Keratinocyte (primary cell): ENCODE data around the gene GLIS2. TPM values are rescaled to one million over a fixed set of nuclear protein-coding genes. Genes with fewer than 3 reads are reported as not detected.
"Not testable (repeated sequence)": the region's sequence is repeated elsewhere in the genome, so short reads cannot be mapped to it uniquely, and the experiment has no call there.

Experiments
- DNase-seq: peaks from one replicate; pipeline ENCODE4 v3.0.0-alpha.2; 2011; ENCODE audit warnings: low read depth, missing footprints, low spot score
- FAIRE-seq: peaks from 2 replicates; lab custom pipeline; 2011; peaks lifted over from hg19 to GRCh38; lab: Jason Lieb, UNC
- H2AFZ ChIP-seq: 2 replicates; pipeline ENCODE4 v1.6.0; 2012; ENCODE audit warnings: low read length, control low read depth, inconsistent platforms; ENCODE audit not compliant: control insufficient read depth
- H3K27ac ChIP-seq: 2 replicates; pipeline ENCODE4 v1.5.1; 2011; ENCODE audit warnings: low read length; ENCODE audit not compliant: control insufficient read depth, insufficient read depth
- H3K27me3 ChIP-seq: 3 replicates; pipeline ENCODE4 v1.6.0; 2011; ENCODE audit warnings: low read length; ENCODE audit not compliant: control insufficient read depth, insufficient read depth; ENCODE audit errors: extremely low read depth
- H3K36me3 ChIP-seq, 2 experiments: 2 replicates in 1 of 2; 3 replicates in 1 of 2; pipeline ENCODE4 v1.5.1; 2011; ENCODE audit warnings: low read length in 2 of 2, mild to moderate bottlenecking in 1 of 2; ENCODE audit not compliant: control insufficient read depth in 2 of 2, insufficient read depth in 2 of 2; ENCODE audit errors: extremely low read depth in 1 of 2
- H3K4me1 ChIP-seq: 3 replicates; pipeline ENCODE4 v1.5.1; 2011; ENCODE audit warnings: low read length; ENCODE audit not compliant: control insufficient read depth, insufficient read depth; ENCODE audit errors: extremely low read depth
- H3K4me2 ChIP-seq: 3 replicates; pipeline ENCODE4 v1.6.0; 2011; ENCODE audit warnings: low read depth, low read length; ENCODE audit not compliant: control insufficient read depth, insufficient read depth; ENCODE audit errors: extremely low read depth
- H3K4me3 ChIP-seq, 3 experiments: fragments of 200-600 bp in 1 of 3; sonication (generic) in 1 of 3; 2 replicates in 2 of 3; 3 replicates in 1 of 3; pipeline ENCODE4 v1.5.1; 2011 to 2016; ENCODE audit warnings: low read length in 3 of 3, mild to moderate bottlenecking in 3 of 3, control low read depth in 2 of 3, inconsistent platforms in 1 of 3, low read depth in 1 of 3, mixed read lengths in 1 of 3, mixed run types in 1 of 3, moderate library complexity in 1 of 3; ENCODE audit not compliant: control insufficient read depth in 2 of 3, insufficient read depth in 2 of 3; ENCODE audit errors: extremely low read depth in 1 of 3
- H3K79me2 ChIP-seq: 2 replicates; pipeline ENCODE4 v1.6.0; 2012; ENCODE audit warnings: low read length; ENCODE audit not compliant: control insufficient read depth, insufficient read depth
- H3K9ac ChIP-seq: 3 replicates; pipeline ENCODE4 v1.6.0; 2011; ENCODE audit warnings: low read length; ENCODE audit not compliant: control insufficient read depth, insufficient read depth; ENCODE audit errors: extremely low read depth
- H3K9me1 ChIP-seq: 3 replicates; pipeline ENCODE4 v1.6.0; 2011; ENCODE audit warnings: low read length; ENCODE audit not compliant: control insufficient read depth, insufficient read depth; ENCODE audit errors: extremely low read depth
- H3K9me3 ChIP-seq: 2 replicates; pipeline ENCODE4 v1.5.1; 2012; ENCODE audit warnings: low read depth, low read length; ENCODE audit not compliant: control insufficient read depth
- H4K20me1 ChIP-seq: 3 replicates; pipeline ENCODE4 v1.6.0; 2011; ENCODE audit warnings: low read length; ENCODE audit not compliant: control insufficient read depth, insufficient read depth; ENCODE audit errors: extremely low read depth
- EZH2 ChIP-seq: IDR thresholded peaks from one replicate; pipeline ENCODE4 v1.6.1; 2012; ENCODE audit warnings: inconsistent platforms, mild to moderate bottlenecking, low read length, moderate library complexity
- dilution Hi-C: fragments of 300-500 bp; cut with MboI; formaldehyde crosslinking; loops from one replicate; pipeline ENCODE4 v1.7.0; 2020; ENCODE audit warnings: low sequenced_read_pairs; ENCODE audit not compliant: extremely low pct_ligation_motif_present
- polyA plus RNA-seq, 5 experiments: library from polyadenylated mRNA; depleted of rRNA in 3 of 5; stranded (reverse) in 3 of 5; stranded (forward) in 1 of 5; unstranded in 1 of 5; fragments of >200 nt; gene quantifications; 1 replicate in 1 of 5; 2 replicates in 3 of 5; 3 replicates in 1 of 5; pipeline versions ENCODE4 v1.2.1 to v1.2.3, GENCODE V29; 2011 to 2012; ENCODE audit warnings: missing spikeins in 2 of 5, low read depth in 1 of 5, low replicate concordance in 1 of 5
- TF ChIP-seq, protein P1 (sequence below), 3 experiments: IDR thresholded peaks in 1 of 3; conservative IDR thresholded peaks in 1 of 3; optimal IDR thresholded peaks in 1 of 3; 2 replicates in 2 of 3; 3 replicates in 1 of 3; pipeline versions ENCODE3 to v1.5.1; 2011; ENCODE audit warnings: low read length in 3 of 3, mild to moderate bottlenecking in 3 of 3, moderate library complexity in 2 of 3, control low read depth in 1 of 3, inconsistent platforms in 1 of 3; ENCODE audit not compliant: insufficient read depth in 2 of 3; ENCODE audit errors: extremely low read depth in 1 of 3

Gene GLIS2
- polyA plus RNA-seq, 1 donor (not counting 4 experiments of a cell fraction or from before 2014, with no cell fraction given), result 0.63 TPM

GRCh38 chr16:4332623-4333307, 16.9 kb downstream of the GLIS2 start:
- dilution Hi-C loops, result no loop called here
- DNase-seq, result no peak
- FAIRE-seq, result no peak
- Histone ChIP-seq H3K9me1 (no peaks in the 10 kb centered on the region), H3K9me3 (no peaks in the 10 kb centered on the region), H3K9ac (no peak overlapping the region), H4K20me1 (peaks cover 3% of the 10 kb centered on the region), H3K4me2 (no peak overlapping the region), H3K27ac (no peak overlapping the region), H3K36me3 (peaks cover 4 to 7% of the 10 kb centered on the region in 2 experiments), H2AFZ (no peak overlapping the region), H3K79me2 (peaks cover 17% of the 10 kb centered on the region), H3K4me3 (no peak overlapping the region), H3K4me1 (peaks cover 5% of the 10 kb centered on the region), H3K27me3 (no peaks in the 10 kb centered on the region)
- no peak for TF ChIP-seq EZH2
- TF ChIP-seq, protein P1, sequence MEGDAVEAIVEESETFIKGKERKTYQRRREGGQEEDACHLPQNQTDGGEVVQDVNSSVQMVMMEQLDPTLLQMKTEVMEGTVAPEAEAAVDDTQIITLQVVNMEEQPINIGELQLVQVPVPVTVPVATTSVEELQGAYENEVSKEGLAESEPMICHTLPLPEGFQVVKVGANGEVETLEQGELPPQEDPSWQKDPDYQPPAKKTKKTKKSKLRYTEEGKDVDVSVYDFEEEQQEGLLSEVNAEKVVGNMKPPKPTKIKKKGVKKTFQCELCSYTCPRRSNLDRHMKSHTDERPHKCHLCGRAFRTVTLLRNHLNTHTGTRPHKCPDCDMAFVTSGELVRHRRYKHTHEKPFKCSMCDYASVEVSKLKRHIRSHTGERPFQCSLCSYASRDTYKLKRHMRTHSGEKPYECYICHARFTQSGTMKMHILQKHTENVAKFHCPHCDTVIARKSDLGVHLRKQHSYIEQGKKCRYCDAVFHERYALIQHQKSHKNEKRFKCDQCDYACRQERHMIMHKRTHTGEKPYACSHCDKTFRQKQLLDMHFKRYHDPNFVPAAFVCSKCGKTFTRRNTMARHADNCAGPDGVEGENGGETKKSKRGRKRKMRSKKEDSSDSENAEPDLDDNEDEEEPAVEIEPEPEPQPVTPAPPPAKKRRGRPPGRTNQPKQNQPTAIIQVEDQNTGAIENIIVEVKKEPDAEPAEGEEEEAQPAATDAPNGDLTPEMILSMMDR (optimal IDR thresholded peaks at IDR 0.05 in 1 of 3, IDR thresholded peaks at IDR 0.05 in 1 of 3, conservative IDR thresholded peaks at IDR 0.05 in 1 of 3; ENCODE audit: extremely low read depth in 1 of 3, insufficient read depth in 2 of 3, low read length in 3 of 3), result no peak

GRCh38 chr16:4333308-4333638, 17.4 kb downstream of the GLIS2 start:
- peaks cover 4 to 7% of the 10 kb centered on the region in 2 experiments for H3K36me3 ChIP-seq
- dilution Hi-C loops, result no loop called here
- H3K9me1 ChIP-seq, result no peaks in the 10 kb centered on the region
- no peak for DNase-seq
- no peak overlapping the region for H3K4me2 ChIP-seq
- FAIRE-seq, result no peak
- TF ChIP-seq, protein P1 (optimal IDR thresholded peaks at IDR 0.05 in 1 of 3, IDR thresholded peaks at IDR 0.05 in 1 of 3, conservative IDR thresholded peaks at IDR 0.05 in 1 of 3; ENCODE audit: extremely low read depth in 1 of 3, insufficient read depth in 2 of 3, low read length in 3 of 3), result no peak
- no peak for TF ChIP-seq EZH2
- H3K79me2 ChIP-seq, result peaks cover 17% of the 10 kb centered on the region
- H3K27me3 ChIP-seq, result no peaks in the 10 kb centered on the region
- H3K4me1 ChIP-seq, result peaks cover 2% of the 10 kb centered on the region
- H3K4me3 ChIP-seq, result no peak overlapping the region
- H3K9ac ChIP-seq, result no peak overlapping the region
- no peaks in the 10 kb centered on the region for H3K9me3 ChIP-seq
- H2AFZ ChIP-seq, result no peak overlapping the region
- no peak overlapping the region for H3K27ac ChIP-seq
- peaks cover 3% of the 10 kb centered on the region for H4K20me1 ChIP-seq

DNA sequence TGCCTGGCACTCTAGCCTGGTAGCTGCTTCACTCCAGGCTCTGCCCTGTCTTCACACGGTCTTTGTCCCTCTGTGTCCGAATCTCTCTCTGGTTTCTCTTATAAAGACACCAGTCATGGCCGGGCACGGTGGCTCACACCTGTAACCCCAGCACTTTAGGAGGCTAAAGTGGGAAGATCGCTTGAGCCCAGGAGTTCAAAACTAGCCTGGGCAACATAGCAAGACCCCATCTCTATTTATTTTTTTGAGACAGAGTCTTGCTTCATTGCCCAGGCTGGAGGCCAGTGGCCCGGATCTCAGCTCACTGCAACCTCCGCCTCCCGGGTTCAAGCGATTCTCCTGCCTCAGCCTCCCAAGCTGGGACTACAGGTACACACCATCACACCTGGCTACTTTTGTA, 17.8 kb downstream of the GLIS2 start:
- H3K4me2 ChIP-seq, H3K36me3 ChIP-seq, H4K20me1 ChIP-seq, dilution Hi-C loops, H3K4me3 ChIP-seq, H2AFZ ChIP-seq, DNase-seq, H3K27me3 ChIP-seq, H3K27ac ChIP-seq, FAIRE-seq, H3K4me1 ChIP-seq, H3K9me3 ChIP-seq, H3K9ac ChIP-seq, H3K9me1 ChIP-seq: not testable (repeated sequence)
- H3K79me2 ChIP-seq, result peaks cover 13% of the 10 kb centered on the region
